ENCODE measurements around the gene GRAMD2B. TPM values are rescaled to one million over a fixed set of nuclear protein-coding genes. Genes with fewer than 3 reads are reported as not detected.
"Not testable (repeated sequence)": the region's sequence is repeated elsewhere in the genome, so short reads cannot be mapped to it uniquely, and the experiment has no call there.

The GRAMD2B gene, protein sequence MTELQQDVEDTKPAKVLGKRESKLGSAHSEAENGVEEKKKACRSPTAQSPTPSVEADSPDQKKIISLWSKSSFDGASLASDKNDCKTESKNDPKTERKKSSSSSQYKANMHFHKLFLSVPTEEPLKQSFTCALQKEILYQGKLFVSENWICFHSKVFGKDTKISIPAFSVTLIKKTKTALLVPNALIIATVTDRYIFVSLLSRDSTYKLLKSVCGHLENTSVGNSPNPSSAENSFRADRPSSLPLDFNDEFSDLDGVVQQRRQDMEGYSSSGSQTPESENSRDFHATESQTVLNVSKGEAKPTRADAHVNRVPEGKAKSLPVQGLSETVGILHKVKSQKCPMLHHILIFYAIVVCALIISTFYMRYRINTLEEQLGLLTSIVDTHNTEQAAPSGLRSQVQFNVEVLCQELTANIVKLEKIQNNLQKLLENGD
- total RNA-seq: 21.6 and 32.1 TPM in 2 replicates
- long read RNA-seq, transcript GRAMD2B-201 (14 exons, 3,175 nt): major isoform, 11 of 102 reads
- long read RNA-seq, partial matches to known transcripts: 5 of 102 reads
- long read RNA-seq, other reads (novel, unspliced or antisense): 85 of 102 reads

DNA sequence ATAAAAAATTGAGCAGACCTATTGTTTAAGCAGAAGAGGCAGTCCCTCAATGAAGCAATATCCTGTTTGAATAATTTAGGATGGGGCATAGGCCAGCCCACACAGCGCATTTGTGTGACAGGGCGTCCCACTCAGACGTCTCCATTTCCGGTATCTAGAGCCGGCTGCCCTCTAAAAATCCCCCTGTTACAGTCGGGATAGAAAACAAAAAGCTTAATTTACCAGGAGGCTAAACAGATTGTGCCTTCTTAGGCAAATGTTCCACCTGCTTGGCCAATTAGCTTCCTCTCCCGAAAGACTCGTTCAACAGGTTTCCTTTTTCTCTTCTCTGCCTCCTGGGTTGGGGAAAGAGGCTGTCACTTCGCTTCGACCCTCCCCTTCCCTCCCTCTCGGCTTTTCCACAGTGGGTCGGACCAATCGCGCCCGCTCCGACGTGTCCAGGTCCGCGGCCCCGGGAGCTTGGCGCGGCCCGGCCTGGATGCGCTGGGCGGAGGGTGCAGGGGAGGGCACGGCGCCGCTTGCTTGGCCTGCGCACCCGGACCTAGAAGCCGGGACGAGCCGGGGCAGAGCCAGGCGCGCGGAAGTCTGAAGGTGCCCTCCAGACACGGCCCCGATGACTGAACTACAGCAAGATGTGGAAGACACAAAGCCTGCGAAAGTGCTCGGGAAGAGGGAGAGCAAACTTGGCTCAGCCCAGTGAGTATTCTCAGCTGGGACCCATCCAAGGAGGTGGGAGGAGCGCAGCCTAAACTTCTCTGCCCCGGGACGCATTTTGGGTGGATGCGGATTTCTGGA is at the start of gene GRAMD2B:
Gene GRAMD2B (plus strand): TSS at position 416 of the 795 bp plus-strand sequence. CDS start 198 bp downstream, at position 614.
- peak within 1 kb of the TSS; percentile 86 for H3K4me3 Mint-ChIP-seq (ENCODE audit: low read depth)
- H3K4me1 Mint-ChIP-seq (ENCODE audit: low read depth): peaks cover 16% of the 10 kb centered on the region
- peaks cover 7% of the 10 kb centered on the region for H3K36me3 Mint-ChIP-seq (ENCODE audit: insufficient read depth)
- TF ChIP-seq, protein P1, sequence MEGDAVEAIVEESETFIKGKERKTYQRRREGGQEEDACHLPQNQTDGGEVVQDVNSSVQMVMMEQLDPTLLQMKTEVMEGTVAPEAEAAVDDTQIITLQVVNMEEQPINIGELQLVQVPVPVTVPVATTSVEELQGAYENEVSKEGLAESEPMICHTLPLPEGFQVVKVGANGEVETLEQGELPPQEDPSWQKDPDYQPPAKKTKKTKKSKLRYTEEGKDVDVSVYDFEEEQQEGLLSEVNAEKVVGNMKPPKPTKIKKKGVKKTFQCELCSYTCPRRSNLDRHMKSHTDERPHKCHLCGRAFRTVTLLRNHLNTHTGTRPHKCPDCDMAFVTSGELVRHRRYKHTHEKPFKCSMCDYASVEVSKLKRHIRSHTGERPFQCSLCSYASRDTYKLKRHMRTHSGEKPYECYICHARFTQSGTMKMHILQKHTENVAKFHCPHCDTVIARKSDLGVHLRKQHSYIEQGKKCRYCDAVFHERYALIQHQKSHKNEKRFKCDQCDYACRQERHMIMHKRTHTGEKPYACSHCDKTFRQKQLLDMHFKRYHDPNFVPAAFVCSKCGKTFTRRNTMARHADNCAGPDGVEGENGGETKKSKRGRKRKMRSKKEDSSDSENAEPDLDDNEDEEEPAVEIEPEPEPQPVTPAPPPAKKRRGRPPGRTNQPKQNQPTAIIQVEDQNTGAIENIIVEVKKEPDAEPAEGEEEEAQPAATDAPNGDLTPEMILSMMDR (IDR thresholded peaks at IDR 0.05; ENCODE audit: unreplicated experiment): no peak
- H3K9me3 Mint-ChIP-seq (ENCODE audit: low read depth): no peaks in the 10 kb centered on the region
- H3K27me3 Mint-ChIP-seq: no peaks in the 10 kb centered on the region
- peak; percentile 63 for DNase-seq (ENCODE audit: low spot score, unreplicated experiment)
- peak within 1 kb of the TSS; percentile 91 for H3K27ac Mint-ChIP-seq

DNA sequence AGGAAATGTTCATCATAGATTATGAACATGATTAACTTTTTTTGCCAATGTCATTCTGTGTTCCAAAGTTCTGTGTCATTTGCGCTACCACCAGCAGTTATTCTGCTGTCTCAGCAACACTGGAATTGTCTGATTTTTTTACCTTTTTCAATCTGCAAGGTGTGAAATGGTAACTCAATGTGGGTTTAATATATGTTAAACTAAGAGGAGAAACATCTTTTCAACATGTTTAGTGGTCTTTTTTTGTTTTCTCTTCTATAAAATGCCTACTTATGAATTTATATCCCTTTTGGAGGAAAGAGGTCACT is 49.1 kb upstream of the GRAMD2B start:
- H3K36me3 Mint-ChIP-seq (ENCODE audit: insufficient read depth): peaks cover 2% of the 10 kb centered on the region
- DNase-seq (ENCODE audit: low spot score, unreplicated experiment): no peak
- H3K9me3 Mint-ChIP-seq (ENCODE audit: low read depth): no peaks in the 10 kb centered on the region
- no peaks in the 10 kb centered on the region for H3K27me3 Mint-ChIP-seq
- H3K4me1 Mint-ChIP-seq (ENCODE audit: low read depth): peaks cover 30% of the 10 kb centered on the region
- H3K27ac Mint-ChIP-seq: no peak overlapping the region
- H3K4me3 Mint-ChIP-seq (ENCODE audit: low read depth): peak overlapping the region; percentile 50
- TF ChIP-seq, protein P1 (IDR thresholded peaks at IDR 0.05; ENCODE audit: unreplicated experiment): no peak

DNA sequence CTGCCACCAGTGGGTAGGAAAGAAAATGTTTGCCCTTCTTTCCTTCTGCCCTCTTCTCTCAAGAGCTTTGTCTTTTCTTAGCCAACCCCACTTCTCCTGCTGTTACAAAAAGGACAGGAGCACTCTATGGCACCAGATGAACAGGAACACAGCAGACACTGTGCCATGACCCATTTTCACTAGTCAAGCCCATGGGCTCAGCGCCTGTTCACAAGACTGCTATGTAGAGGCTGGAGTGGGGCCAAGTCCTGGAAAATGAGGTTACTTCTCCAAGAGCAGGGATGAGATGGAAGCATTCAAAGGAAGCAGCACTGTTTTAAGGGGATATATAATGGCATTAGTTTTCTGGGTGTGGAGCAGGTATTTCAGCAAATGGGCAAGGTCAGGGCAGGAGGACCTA is 46.8 kb upstream of the GRAMD2B start:
- Mint-ChIP-seq H3K36me3 (ENCODE audit: insufficient read depth) (peaks cover 7% of the 10 kb centered on the region), H3K4me3 (ENCODE audit: low read depth) (no peak overlapping the region), H3K9me3 (ENCODE audit: low read depth) (peaks cover 14% of the 10 kb centered on the region), H3K27me3 (no peaks in the 10 kb centered on the region), H3K4me1 (ENCODE audit: low read depth) (peaks cover 8% of the 10 kb centered on the region), H3K27ac (no peak overlapping the region)
- TF ChIP-seq, protein P1 (IDR thresholded peaks at IDR 0.05; ENCODE audit: unreplicated experiment): no peak
- DNase-seq (ENCODE audit: low spot score, unreplicated experiment): no peak

DNA sequence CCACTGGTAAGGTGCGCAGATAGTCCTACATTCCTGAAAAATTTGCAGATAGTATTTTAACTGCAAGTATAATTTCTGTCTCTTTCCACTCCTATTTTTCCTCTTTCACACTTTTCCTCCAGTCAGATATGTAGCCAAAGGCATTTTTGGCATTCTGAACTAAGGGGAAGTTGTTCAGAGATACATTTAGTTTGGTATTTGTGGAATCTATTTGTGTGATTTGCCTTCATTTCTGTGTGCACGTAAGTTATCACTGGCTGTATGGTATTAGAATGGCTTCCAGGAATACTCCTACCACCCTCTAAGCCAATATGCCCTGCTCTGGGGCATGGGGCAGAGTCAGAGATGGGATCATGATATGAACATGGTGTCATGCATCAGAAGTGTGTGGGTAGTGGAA is 45.8 kb upstream of the GRAMD2B start:
- Mint-ChIP-seq H3K4me1 (ENCODE audit: low read depth) (peaks cover 8% of the 10 kb centered on the region), H3K27ac (no peak overlapping the region), H3K36me3 (ENCODE audit: insufficient read depth) (peaks cover 10% of the 10 kb centered on the region), H3K4me3 (ENCODE audit: low read depth) (no peak overlapping the region), H3K27me3 (no peaks in the 10 kb centered on the region), H3K9me3 (ENCODE audit: low read depth) (peaks cover 22% of the 10 kb centered on the region)
- no peak for DNase-seq (ENCODE audit: low spot score, unreplicated experiment)
- TF ChIP-seq, protein P1 (IDR thresholded peaks at IDR 0.05; ENCODE audit: unreplicated experiment): no peak

DNA sequence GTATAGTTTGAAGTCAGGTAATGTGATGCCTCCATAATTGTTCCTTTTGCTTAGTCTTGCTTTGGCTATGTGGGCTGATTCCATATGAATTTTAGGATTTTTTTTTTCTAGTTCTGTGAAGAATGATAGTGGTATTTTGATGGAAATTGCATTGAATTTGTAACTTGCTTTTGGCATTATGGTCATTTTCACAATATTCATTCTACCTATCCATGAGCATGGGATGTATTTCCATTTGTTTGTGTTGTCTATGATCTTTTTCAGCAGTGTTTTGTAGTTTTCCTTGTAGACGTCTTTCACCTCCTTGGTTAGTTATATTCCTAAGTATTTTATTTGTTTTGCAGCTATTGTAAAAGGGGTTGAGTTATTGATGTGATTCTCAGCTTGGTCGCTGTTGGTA is 42.9 kb upstream of the GRAMD2B start:
- peaks cover 25% of the 10 kb centered on the region for H3K9me3 Mint-ChIP-seq (ENCODE audit: low read depth)
- not testable (repeated sequence) for H3K4me3 Mint-ChIP-seq (ENCODE audit: low read depth); H3K27ac Mint-ChIP-seq; DNase-seq (ENCODE audit: low spot score, unreplicated experiment); H3K27me3 Mint-ChIP-seq; H3K4me1 Mint-ChIP-seq (ENCODE audit: low read depth)
- peaks cover 12% of the 10 kb centered on the region for H3K36me3 Mint-ChIP-seq (ENCODE audit: insufficient read depth)
